ENCODE data around the gene ZMYND10. TPM values are rescaled to one million over a fixed set of nuclear protein-coding genes. Genes with fewer than 3 reads are reported as not detected.

Gene ZMYND10
- total RNA-seq, 1 experiment from 2014 or later, result 1.4 TPM

- H2BK20ac ChIP-seq (ENCODE audit: low read depth, low read length, poor library complexity, severe bottlenecking), result no peak overlapping the region
- H3K4me1 ChIP-seq (ENCODE audit: insufficient read depth, low read length), result no peaks in the 10 kb centered on the region
- H3K27ac ChIP-seq (ENCODE audit: insufficient read length, low read depth, low read length), result no peak overlapping the region
- H2BK120ac ChIP-seq (ENCODE audit: low read depth, low read length, poor library complexity, severe bottlenecking), result no peak overlapping the region
- H3K79me1 ChIP-seq (ENCODE audit: insufficient read depth, low read depth, low read length, poor library complexity, severe bottlenecking), result no peaks in the 10 kb centered on the region
- Mint-ChIP-seq H3K4me3 (peak overlapping the region; percentile 87 to 99; a peak in 4 of 5 replicates), H3K27me3 (ENCODE audit: low read depth) (no peaks in the 10 kb centered on the region), H3K9me3 (no peaks in the 10 kb centered on the region; a peak in 1 of 5 replicates), H3K36me3 (ENCODE audit: insufficient read depth in 1 of 3, low read depth in 3 of 3) (peaks cover 0 to 8% (median 1%) of the 10 kb centered on the region in 3 experiments; a peak in 1 of 7 replicates), H3K4me1 (peaks cover 20 to 24% of the 10 kb centered on the region in 2 experiments), H3K27ac (0 out of 7 replicates have a peak overlapping the region, but pooled peaks of 1 of the 3 experiments have one; percentile 40)
- H2BK15ac ChIP-seq (ENCODE audit: low read depth, low read length), result no peak overlapping the region
- H2BK5ac ChIP-seq (ENCODE audit: insufficient read length, low read length), result no peak overlapping the region
- no peaks in the 10 kb centered on the region for H3K9me3 ChIP-seq (ENCODE audit: control insufficient read depth, low read depth, low read length)
- no peak overlapping the region for H3K4ac ChIP-seq (ENCODE audit: low read depth, low read length)
- H3K23ac ChIP-seq (ENCODE audit: insufficient read length, low read depth, low read length), result no peak overlapping the region
- no peak for DNase-seq
- H4K91ac ChIP-seq (ENCODE audit: insufficient read length, low read depth, low read length), result no peak overlapping the region
- H2BK12ac ChIP-seq (ENCODE audit: insufficient read length, low read depth, low read length), result no peak overlapping the region
- H2AK5ac ChIP-seq (ENCODE audit: insufficient read length, low read length), result no peak overlapping the region
- TF ChIP-seq CTCF (conservative IDR thresholded peaks at IDR 0.05), result peak; percentile 25; the same call in 1 of the 3 replicates
- H3K23me2 ChIP-seq (ENCODE audit: insufficient read length, low read depth, low read length, poor library complexity, severe bottlenecking), result peaks cover 6% of the 10 kb centered on the region
- no peak overlapping the region for H3K18ac ChIP-seq (ENCODE audit: insufficient read length, low read depth, low read length)
- no peaks in the 10 kb centered on the region for H3K27me3 ChIP-seq (ENCODE audit: insufficient read depth, low read length)
- no peak overlapping the region for H3K9ac ChIP-seq (ENCODE audit: extremely low read depth, insufficient read length, low read length)
- no peak overlapping the region for H4K8ac ChIP-seq (replicated peaks; ENCODE audit: insufficient read length, low read depth, low read length)
- no peak overlapping the region for H2AFZ ChIP-seq (ENCODE audit: low read length)
- no peak overlapping the region for H3K14ac ChIP-seq (ENCODE audit: insufficient read depth, low read length)
- H3K79me2 ChIP-seq (ENCODE audit: insufficient read depth, low read length), result no peaks in the 10 kb centered on the region
- H3T11ph ChIP-seq (ENCODE audit: low read length), result no peak overlapping the region
- no peak overlapping the region for H3K56ac ChIP-seq (ENCODE audit: insufficient read length, low read depth, low read length)
- no peak overlapping the region for H4K5ac ChIP-seq (ENCODE audit: insufficient read length, low read depth, low read length)
- no peaks in the 10 kb centered on the region for H4K20me1 ChIP-seq (ENCODE audit: control insufficient read depth, insufficient read depth, insufficient read length)
- no CpG with 5 or more reads among the region's 9 CpGs for WGBS (ENCODE audit: extremely low coverage, insufficient read length, low lambda C conversion rate)
- peak overlapping the region; percentile 55 for H3K4me2 ChIP-seq (ENCODE audit: insufficient read depth, insufficient read length, low read length)
Observed at GRCh38 chr3:50297896-50298725, 47.4 kb downstream of the ZMYND10 start.
